ENCODE results near the gene UTP14A.
A peak's percentile ranks its signal among the peaks of the same experiment; 100 is the strongest.

UTP14A gene

GRCh38 chrX:129930941-129931410 lies 25.0 kb downstream of the UTP14A start:
- Histone ChIP-seq H3K4me3 (ENCODE audit: low read length) (peak overlapping the region; percentile 82), H3K27me3 (ENCODE audit: control insufficient read depth, insufficient read depth, low read length) (peaks cover 8% of the 10 kb centered on the region), H3K9me3 (replicated peaks; ENCODE audit: low read length) (no peaks in the 10 kb centered on the region), H3K4me1 (ENCODE audit: control insufficient read depth, insufficient read depth, low read length) (no peaks in the 10 kb centered on the region), H3K4me2 (ENCODE audit: low read length) (peak overlapping the region; percentile 94), H3K36me3 (ENCODE audit: insufficient read depth, low read length) (peaks cover 15% of the 10 kb centered on the region), H3K9ac (ENCODE audit: low read depth, low read length) (peak overlapping the region; percentile 87)

GRCh38 chrX:129931411-129932015 lies 25.5 kb downstream of the UTP14A start:
- Histone ChIP-seq H3K9me3 (replicated peaks; ENCODE audit: low read length) (no peaks in the 10 kb centered on the region), H3K4me1 (ENCODE audit: control insufficient read depth, insufficient read depth, low read length) (no peaks in the 10 kb centered on the region), H3K4me2 (ENCODE audit: low read length) (peak overlapping the region; percentile 94), H3K27me3 (ENCODE audit: control insufficient read depth, insufficient read depth, low read length) (peaks cover 8% of the 10 kb centered on the region), H3K36me3 (ENCODE audit: insufficient read depth, low read length) (peaks cover 10% of the 10 kb centered on the region), H3K9ac (ENCODE audit: low read depth, low read length) (peak overlapping the region; percentile 87), H3K4me3 (ENCODE audit: low read length) (peak overlapping the region; percentile 82)

GRCh38 chrX:129932016-129932820 lies 26.3 kb downstream of the UTP14A start:
- no peaks in the 10 kb centered on the region for H3K9me3 ChIP-seq (replicated peaks; ENCODE audit: low read length)
- H3K4me3 ChIP-seq (ENCODE audit: low read length) = peak overlapping the region; percentile 78
- peak overlapping the region; percentile 81 for H3K4me2 ChIP-seq (ENCODE audit: low read length)
- no peaks in the 10 kb centered on the region for H3K4me1 ChIP-seq (ENCODE audit: control insufficient read depth, insufficient read depth, low read length)
- peak overlapping the region; percentile 81 for H3K9ac ChIP-seq (ENCODE audit: low read depth, low read length)
- H3K36me3 ChIP-seq (ENCODE audit: insufficient read depth, low read length) = peaks cover 5% of the 10 kb centered on the region
- peaks cover 8% of the 10 kb centered on the region for H3K27me3 ChIP-seq (ENCODE audit: control insufficient read depth, insufficient read depth, low read length)

GRCh38 chrX:129932821-129933321 lies 26.9 kb downstream of the UTP14A start:
- H3K4me2 ChIP-seq (ENCODE audit: low read length) = peak overlapping the region; percentile 77
- H3K36me3 ChIP-seq (ENCODE audit: insufficient read depth, low read length) = no peaks in the 10 kb centered on the region
- peaks cover 12% of the 10 kb centered on the region for H3K27me3 ChIP-seq (ENCODE audit: control insufficient read depth, insufficient read depth, low read length)
- peak overlapping the region; percentile 67 for H3K4me3 ChIP-seq (ENCODE audit: low read length)
- H3K9ac ChIP-seq (ENCODE audit: low read depth, low read length) = peak overlapping the region; percentile 72
- no peaks in the 10 kb centered on the region for H3K4me1 ChIP-seq (ENCODE audit: control insufficient read depth, insufficient read depth, low read length)
- H3K9me3 ChIP-seq (replicated peaks; ENCODE audit: low read length) = no peaks in the 10 kb centered on the region

GRCh38 chrX:129933700-129934099 lies 27.7 kb downstream of the UTP14A start:
- peaks cover 18% of the 10 kb centered on the region for H3K27me3 ChIP-seq (ENCODE audit: control insufficient read depth, insufficient read depth, low read length)
- no peaks in the 10 kb centered on the region for H3K36me3 ChIP-seq (ENCODE audit: insufficient read depth, low read length)

GRCh38 chrX:129934461-129934860 lies 28.5 kb downstream of the UTP14A start:
- H3K36me3 ChIP-seq (ENCODE audit: insufficient read depth, low read length) = no peaks in the 10 kb centered on the region
- H3K27me3 ChIP-seq (ENCODE audit: control insufficient read depth, insufficient read depth, low read length) = peaks cover 21% of the 10 kb centered on the region
- no peaks in the 10 kb centered on the region for H3K9me3 ChIP-seq (replicated peaks; ENCODE audit: low read length)
- no peak overlapping the region for H3K9ac ChIP-seq (ENCODE audit: low read depth, low read length)
- no peaks in the 10 kb centered on the region for H3K4me1 ChIP-seq (ENCODE audit: control insufficient read depth, insufficient read depth, low read length)
- no peak overlapping the region for H3K4me3 ChIP-seq (ENCODE audit: low read length)
- H3K4me2 ChIP-seq (ENCODE audit: low read length) = no peak overlapping the region

More at GRCh38 chrX:129933700-129934099, 27.7 kb downstream of the UTP14A start:
- Histone ChIP-seq H3K4me1 (ENCODE audit: control insufficient read depth, insufficient read depth, low read length) (no peaks in the 10 kb centered on the region), H3K4me3 (ENCODE audit: low read length) (no peak overlapping the region), H3K9ac (ENCODE audit: low read depth, low read length) (no peak overlapping the region), H3K4me2 (ENCODE audit: low read length) (no peak overlapping the region), H3K9me3 (replicated peaks; ENCODE audit: low read length) (no peaks in the 10 kb centered on the region)

GRCh38 chrX:129934952-129935351 lies 29.0 kb downstream of the UTP14A start:
- peaks cover 26% of the 10 kb centered on the region for H3K27me3 ChIP-seq (ENCODE audit: control insufficient read depth, insufficient read depth, low read length)
- H3K4me1 ChIP-seq (ENCODE audit: control insufficient read depth, insufficient read depth, low read length) = no peaks in the 10 kb centered on the region
- no peaks in the 10 kb centered on the region for H3K36me3 ChIP-seq (ENCODE audit: insufficient read depth, low read length)
- no peaks in the 10 kb centered on the region for H3K9me3 ChIP-seq (replicated peaks; ENCODE audit: low read length)
- no peak overlapping the region for H3K4me2 ChIP-seq (ENCODE audit: low read length)
- no peak overlapping the region for H3K9ac ChIP-seq (ENCODE audit: low read depth, low read length)
- no peak overlapping the region for H3K4me3 ChIP-seq (ENCODE audit: low read length)

GRCh38 chrX:129938081-129938480 lies 32.1 kb downstream of the UTP14A start:
- peaks cover 32% of the 10 kb centered on the region for H3K27me3 ChIP-seq (ENCODE audit: control insufficient read depth, insufficient read depth, low read length)
- H3K4me1 ChIP-seq (ENCODE audit: control insufficient read depth, insufficient read depth, low read length) = no peaks in the 10 kb centered on the region
- H3K36me3 ChIP-seq (ENCODE audit: insufficient read depth, low read length) = no peaks in the 10 kb centered on the region
- no peak overlapping the region for H3K4me3 ChIP-seq (ENCODE audit: low read length)
- H3K9me3 ChIP-seq (replicated peaks; ENCODE audit: low read length) = no peaks in the 10 kb centered on the region
- no peak overlapping the region for H3K9ac ChIP-seq (ENCODE audit: low read depth, low read length)
- no peak overlapping the region for H3K4me2 ChIP-seq (ENCODE audit: low read length)

GRCh38 chrX:129939986-129940385 lies 34.0 kb downstream of the UTP14A start:
- no peak overlapping the region for H3K4me3 ChIP-seq (ENCODE audit: low read length)
- no peak overlapping the region for H3K9ac ChIP-seq (ENCODE audit: low read depth, low read length)
- H3K36me3 ChIP-seq (ENCODE audit: insufficient read depth, low read length) = no peaks in the 10 kb centered on the region
- no peaks in the 10 kb centered on the region for H3K9me3 ChIP-seq (replicated peaks; ENCODE audit: low read length)
- no peak overlapping the region for H3K4me2 ChIP-seq (ENCODE audit: low read length)
- peaks cover 26% of the 10 kb centered on the region for H3K27me3 ChIP-seq (ENCODE audit: control insufficient read depth, insufficient read depth, low read length)
- no peaks in the 10 kb centered on the region for H3K4me1 ChIP-seq (ENCODE audit: control insufficient read depth, insufficient read depth, low read length)

GRCh38 chrX:129940721-129941120 lies 34.8 kb downstream of the UTP14A start:
- H3K9me3 ChIP-seq (replicated peaks; ENCODE audit: low read length) = no peaks in the 10 kb centered on the region
- H3K4me2 ChIP-seq (ENCODE audit: low read length) = no peak overlapping the region
- H3K9ac ChIP-seq (ENCODE audit: low read depth, low read length) = no peak overlapping the region
- H3K36me3 ChIP-seq (ENCODE audit: insufficient read depth, low read length) = no peaks in the 10 kb centered on the region
- H3K27me3 ChIP-seq (ENCODE audit: control insufficient read depth, insufficient read depth, low read length) = peaks cover 24% of the 10 kb centered on the region
- H3K4me1 ChIP-seq (ENCODE audit: control insufficient read depth, insufficient read depth, low read length) = no peaks in the 10 kb centered on the region
- no peak overlapping the region for H3K4me3 ChIP-seq (ENCODE audit: low read length)

GRCh38 chrX:129945131-129945530 lies 39.2 kb downstream of the UTP14A start:
- Histone ChIP-seq H3K27me3 (ENCODE audit: control insufficient read depth, insufficient read depth, low read length) (peaks cover 4% of the 10 kb centered on the region), H3K4me2 (ENCODE audit: low read length) (no peak overlapping the region), H3K4me3 (ENCODE audit: low read length) (no peak overlapping the region), H3K9me3 (replicated peaks; ENCODE audit: low read length) (no peaks in the 10 kb centered on the region), H3K4me1 (ENCODE audit: control insufficient read depth, insufficient read depth, low read length) (no peaks in the 10 kb centered on the region), H3K36me3 (ENCODE audit: insufficient read depth, low read length) (no peaks in the 10 kb centered on the region), H3K9ac (ENCODE audit: low read depth, low read length) (no peak overlapping the region)
